HepG2 (cell line): ENCODE results near the gene OTUD7B. TPM values are rescaled to one million over a fixed set of nuclear protein-coding genes. Genes with fewer than 3 reads are reported as not detected.

Experiments used
- ATAC-seq: fragments of 200-7000 bp; cut with Tn5 transposase; 3 replicates; pipeline ENCODE4 v1.9.1; 2020; ENCODE audit warnings: mild to moderate bottlenecking, moderate library complexity
- BruUV-seq: library from RNA; stranded (reverse); fragments of 400-500 nt; replicated peaks from 2 replicates; lab custom pipeline; 2021; lab: Mats Ljungman, UMichigan
- CTCF ChIA-PET: fragments of 300-600 bp; formaldehyde crosslinking; extraction: SDS; loops from one replicate; lab custom pipeline; 2021; ENCODE audit warnings: low total read pairs, inconsistent platforms, low intra/inter-chr PET ratio; lab: Yijun Ruan, JAX
- POLR2A ChIA-PET: fragments of 350-600 bp; sonication (Branson Sonifier 250); formaldehyde crosslinking; loops from one replicate; lab custom pipeline; 2020; ENCODE audit warnings: antibody characterized with exemption, inconsistent platforms; lab: Yijun Ruan, JAX
- DNase-seq: peaks from one replicate; pipeline ENCODE4 v3.0.0-alpha.2; 2015; ENCODE audit warnings: low spot score
- FAIRE-seq: peaks from 3 replicates; lab custom pipeline; 2011; peaks lifted over from hg19 to GRCh38; lab: Jason Lieb, UNC
- H2AFZ ChIP-seq: one replicate; pipeline ENCODE4 v1.6.1; 2011; ENCODE audit warnings: low read length, inconsistent platforms
- H3K27ac ChIP-seq: fragments of 300-600 bp; 3 replicates; pipeline ENCODE4 v1.8.0; 2011; ENCODE audit warnings: mixed run types, mild to moderate bottlenecking, mixed read lengths, low read length, inconsistent platforms; ENCODE audit not compliant: insufficient read depth; ENCODE audit errors: extremely low read length
- H3K27me3 ChIP-seq, 2 experiments: fragments of 200-600 bp in 1 of 2; 2 replicates in 1 of 2; 3 replicates in 1 of 2; pipeline versions ENCODE4 v1.6.0 to v1.8.0; 2011; ENCODE audit warnings: low read length in 2 of 2, mild to moderate bottlenecking in 2 of 2, moderate library complexity in 2 of 2, inconsistent platforms in 1 of 2; ENCODE audit not compliant: insufficient read depth in 2 of 2, control insufficient read depth in 1 of 2
- H3K36me3 ChIP-seq, 2 experiments: fragments of 200-600 bp in 1 of 2; replicated peaks in 1 of 2; 2 replicates in 1 of 2; 3 replicates in 1 of 2; pipeline versions ENCODE4 v1.5.1 to v1.8.0; 2011; ENCODE audit warnings: low read length in 2 of 2, inconsistent platforms in 1 of 2; ENCODE audit not compliant: insufficient read depth in 2 of 2, control insufficient read depth in 1 of 2
- H3K4me1 ChIP-seq: 2 replicates; pipeline ENCODE4 v1.5.1; 2012; ENCODE audit warnings: low read length, inconsistent platforms; ENCODE audit not compliant: insufficient read depth
- H3K4me2 ChIP-seq: 2 replicates; pipeline ENCODE4 v1.6.0; 2011; ENCODE audit warnings: low read depth, low read length, inconsistent platforms
- H3K4me3 ChIP-seq, 3 experiments: fragments of 200-600 bp in 1 of 3; sonication (generic), shearing (Covaris generic) in 1 of 3; replicated peaks in 1 of 3; 2 replicates each; pipeline ENCODE4 v1.5.1; 2011 to 2016; ENCODE audit warnings: low read length in 3 of 3, inconsistent platforms in 2 of 3, low read depth in 2 of 3, mild to moderate bottlenecking in 2 of 3, control low read depth in 1 of 3, mixed read lengths in 1 of 3; ENCODE audit not compliant: insufficient read depth in 1 of 3
- H3K79me2 ChIP-seq: one replicate; pipeline ENCODE4 v1.6.1; 2011; ENCODE audit warnings: low read length, inconsistent platforms; ENCODE audit not compliant: insufficient read depth
- H3K9ac ChIP-seq: 2 replicates; pipeline ENCODE4 v1.6.0; 2011; ENCODE audit warnings: mild to moderate bottlenecking, low read depth, low read length, inconsistent platforms; ENCODE audit not compliant: insufficient read depth
- H3K9me3 ChIP-seq: 2 replicates; pipeline ENCODE4 v1.5.1; 2012; ENCODE audit warnings: mild to moderate bottlenecking, low read length
- H4K20me1 ChIP-seq: 2 replicates; pipeline ENCODE4 v1.6.0; 2011; ENCODE audit warnings: inconsistent platforms, mild to moderate bottlenecking, low read length, moderate library complexity; ENCODE audit not compliant: insufficient read depth
- ERF ChIP-seq: IDR thresholded peaks from 2 replicates; pipeline ENCODE4 v1.6.1; 2018; ENCODE audit warnings: missing biosample characterization, missing genetic modification reagents
- ZIK1 ChIP-seq: sonication (generic); formaldehyde crosslinking; IDR thresholded peaks from 2 replicates; pipeline ENCODE4 v1.5.0; 2020; ENCODE audit warnings: mild to moderate bottlenecking, low read depth, missing genetic modification reagents, borderline replicate concordance
- WGBS: methylation state at CpG from one replicate; pipeline ENCODE4 v1.1.6; 2017; ENCODE audit warnings: low lambda C conversion rate; 5-methylcytosine and 5-hydroxymethylcytosine counted together
- in situ Hi-C: cut with HindIII; loops from 2 replicates; pipeline ENCODE4 v1.10.0; 2017; ENCODE audit warnings: low pct_unique_long_range_greater_than_20kb; ENCODE audit not compliant: extremely low pct_ligation_motif_present
- intact Hi-C: fragments of 100-400 bp; cut with micrococcal nuclease; formaldehyde crosslinking; loops from one replicate; pipeline ENCODE4 v1.10.0; 2022; ENCODE audit not compliant: unreplicated experiment
- polyA plus RNA-seq, 8 experiments: library from polyadenylated mRNA; depleted of rRNA in 3 of 8; stranded (reverse) in 7 of 8; unstranded in 1 of 8; fragments of >200 nt; fragmentation: Illumina TruSeq in 4 of 8; extraction: Trizol in 4 of 8; gene quantifications; 2 replicates each; pipeline versions ENCODE4 v1.2.1 to v1.2.3, GENCODE V29; 2011 to 2016; ENCODE audit warnings: low read depth in 4 of 8, missing spikeins in 1 of 8, mixed read lengths in 1 of 8; ENCODE audit not compliant: insufficient read depth in 1 of 8
- total RNA-seq, 5 experiments: library from RNA; depleted of rRNA; stranded (reverse); fragments of >200 nt; fragmentation: Illumina TruSeq; extraction: Trizol; gene quantifications; 2 replicates each; pipeline ENCODE4 v1.2.3, GENCODE V29; 2016; ENCODE audit warnings: low read depth in 1 of 5
- TF ChIP-seq, protein P1 (sequence below): sonication (generic); formaldehyde crosslinking; IDR thresholded peaks from 2 replicates; pipeline ENCODE4 v1.5.1; 2020; ENCODE audit warnings: missing genetic modification reagents, mild to moderate bottlenecking, borderline replicate concordance

Gene OTUD7B
- total and polyA plus RNA-seq, 2 of the 13 experiments (the other 11 are each of a cell fraction or from before 2014, with no cell fraction given): 5.1 to 11.2 TPM

GRCh38 chr1:150002217-150002616, 8.3 kb downstream of the OTUD7B start:
- FAIRE-seq: no peak
- no peak for ATAC-seq
- Histone ChIP-seq H3K27ac (no peak overlapping the region), H3K4me3 (no peak overlapping the region), H3K4me2 (no peak overlapping the region), H3K4me1 (peaks cover 8% of the 10 kb centered on the region), H3K79me2 (peaks cover 12% of the 10 kb centered on the region), H3K36me3 (peaks cover 2 to 25% of the 10 kb centered on the region in 2 experiments; a peak in 3 of 5 replicates), H3K27me3 (no peaks in the 10 kb centered on the region), H2AFZ (no peak overlapping the region), H3K9ac (no peak overlapping the region), H4K20me1 (peaks cover 5% of the 10 kb centered on the region; the same call in 1 of the 2 replicates), H3K9me3 (no peaks in the 10 kb centered on the region)
- no peak for TF ChIP-seq ERF
- ChIA-PET POLR2A (interaction anchor here (0.9 kb wide), 1 partner anchor 19 kb away, joined by 3 read pairs; no protein-coding TSS in a partner anchor), CTCF (no interaction called here)
- in situ Hi-C loops (no loop called here), intact Hi-C loops (no loop called here)
- WGBS: 86% methylated on average over 2 of the region's 2 CpGs
- no TSS peak for BruUV-seq
- no peak for DNase-seq

DNA sequence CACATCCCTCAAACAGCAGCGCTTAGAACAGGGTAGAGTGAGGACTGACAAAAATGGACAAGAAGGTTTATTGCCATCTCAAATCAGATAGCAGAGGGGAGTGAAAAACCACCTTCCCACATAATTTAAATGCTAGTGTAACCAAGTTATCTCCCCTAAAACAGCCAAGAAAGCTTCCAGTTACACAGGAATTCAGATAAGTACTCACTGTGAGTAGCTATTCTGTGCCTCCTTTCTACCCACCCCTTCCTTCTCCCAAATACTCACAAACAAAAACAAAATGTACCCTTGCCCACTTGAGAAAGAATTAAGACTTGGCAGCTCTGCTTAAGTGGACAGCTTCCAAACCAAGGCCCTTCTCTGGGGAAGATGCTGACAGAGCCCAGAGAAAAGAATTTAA, 9.1 kb downstream of the OTUD7B start:
- Histone ChIP-seq H3K4me1 (peaks cover 3% of the 10 kb centered on the region), H4K20me1 (peaks cover 3% of the 10 kb centered on the region; the same call in 1 of the 2 replicates), H3K9me3 (no peaks in the 10 kb centered on the region), H3K27me3 (no peaks in the 10 kb centered on the region), H3K79me2 (peaks cover 8% of the 10 kb centered on the region), H3K4me2 (no peak overlapping the region), H3K4me3 (no peak overlapping the region), H3K36me3 (peaks cover 2 to 32% of the 10 kb centered on the region in 2 experiments; a peak in 3 of 5 replicates), H3K9ac (no peak overlapping the region), H2AFZ (no peak overlapping the region), H3K27ac (no peak overlapping the region)
- DNase-seq: no peak
- no peak for TF ChIP-seq ZIK1 (CRISPR knock-in tag)
- TF ChIP-seq, protein P1, sequence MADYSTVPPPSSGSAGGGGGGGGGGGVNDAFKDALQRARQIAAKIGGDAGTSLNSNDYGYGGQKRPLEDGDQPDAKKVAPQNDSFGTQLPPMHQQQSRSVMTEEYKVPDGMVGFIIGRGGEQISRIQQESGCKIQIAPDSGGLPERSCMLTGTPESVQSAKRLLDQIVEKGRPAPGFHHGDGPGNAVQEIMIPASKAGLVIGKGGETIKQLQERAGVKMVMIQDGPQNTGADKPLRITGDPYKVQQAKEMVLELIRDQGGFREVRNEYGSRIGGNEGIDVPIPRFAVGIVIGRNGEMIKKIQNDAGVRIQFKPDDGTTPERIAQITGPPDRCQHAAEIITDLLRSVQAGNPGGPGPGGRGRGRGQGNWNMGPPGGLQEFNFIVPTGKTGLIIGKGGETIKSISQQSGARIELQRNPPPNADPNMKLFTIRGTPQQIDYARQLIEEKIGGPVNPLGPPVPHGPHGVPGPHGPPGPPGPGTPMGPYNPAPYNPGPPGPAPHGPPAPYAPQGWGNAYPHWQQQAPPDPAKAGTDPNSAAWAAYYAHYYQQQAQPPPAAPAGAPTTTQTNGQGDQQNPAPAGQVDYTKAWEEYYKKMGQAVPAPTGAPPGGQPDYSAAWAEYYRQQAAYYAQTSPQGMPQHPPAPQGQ: no peak
- no peak for ATAC-seq
- no TSS peak for BruUV-seq
- intact Hi-C loops: no loop called here
- in situ Hi-C loops: no loop called here
- POLR2A ChIA-PET: no interaction called here
- CTCF ChIA-PET: no interaction called here
- no peak for FAIRE-seq
- WGBS: 100% methylated on average over 1 of the region's 1 CpG
